ENCODE measurements around the gene ZFP62.
"Not testable (repeated sequence)": the region's sequence is repeated elsewhere in the genome, so short reads cannot be mapped to it uniquely, and the experiment has no call there.

Gene ZFP62

GRCh38 chr5:180830253-180831138, 30.6 kb downstream of the ZFP62 start:
- DNase-seq (ENCODE audit: low spot score) = no peak

- no peak for DNase-seq (ENCODE audit: low spot score)
Measured at GRCh38 chr5:180829726-180830125, 31.4 kb downstream of the ZFP62 start.

GRCh38 chr5:180828756-180829531, 32.1 kb downstream of the ZFP62 start:
- not testable (repeated sequence) for DNase-seq (ENCODE audit: low spot score)

- not testable (repeated sequence) for DNase-seq (ENCODE audit: low spot score)
Measured at GRCh38 chr5:180827374-180827773, 33.7 kb downstream of the ZFP62 start.

GRCh38 chr5:180825768-180826525, 35.1 kb downstream of the ZFP62 start:
- no peak for DNase-seq (ENCODE audit: low spot score)

- DNase-seq (ENCODE audit: low spot score) = no peak
Measured at GRCh38 chr5:180824630-180825476, 36.2 kb downstream of the ZFP62 start.

GRCh38 chr5:180823940-180824629, 37.0 kb downstream of the ZFP62 start:
- no peak for DNase-seq (ENCODE audit: low spot score)

GRCh38 chr5:180823346-180823745, 37.7 kb downstream of the ZFP62 start:
- DNase-seq (ENCODE audit: low spot score) = no peak

GRCh38 chr5:180821538-180821937, 39.5 kb downstream of the ZFP62 start:
- no peak for DNase-seq (ENCODE audit: low spot score)

GRCh38 chr5:180820788-180821321, 40.2 kb downstream of the ZFP62 start:
- no peak for DNase-seq (ENCODE audit: low spot score)

GRCh38 chr5:180818677-180819341, 42.3 kb downstream of the ZFP62 start:
- DNase-seq (ENCODE audit: low spot score) = no peak

GRCh38 chr5:180817893-180818674, 43.0 kb downstream of the ZFP62 start:
- no peak for DNase-seq (ENCODE audit: low spot score)

GRCh38 chr5:180816608-180817534, 44.2 kb downstream of the ZFP62 start:
- no peak for DNase-seq (ENCODE audit: low spot score)

- DNase-seq (ENCODE audit: low spot score) = no peak
Measured at GRCh38 chr5:180815293-180815917, 45.7 kb downstream of the ZFP62 start.

GRCh38 chr5:180813420-180813819, 47.7 kb downstream of the ZFP62 start:
- no peak for DNase-seq (ENCODE audit: low spot score)

- no peak for DNase-seq (ENCODE audit: low spot score)
Measured at GRCh38 chr5:180811623-180812124, 49.4 kb downstream of the ZFP62 start.
